ENCODE results near the gene CLCNKA. TPM values are rescaled to one million over a fixed set of nuclear protein-coding genes. Genes with fewer than 3 reads are reported as not detected.

Gene CLCNKA
- total RNA-seq, 1 donor from 2014 or later = 2.2 TPM

- peaks cover 27% of the 10 kb centered on the region for H3K27me3 Mint-ChIP-seq
- DNase-seq (ENCODE audit: low spot score, unreplicated experiment) = no peak
- H3K4me3 Mint-ChIP-seq (ENCODE audit: low read depth) = no peak overlapping the region
- peak overlapping the region; percentile 68 for H3K27ac Mint-ChIP-seq
- H3K9me3 Mint-ChIP-seq (ENCODE audit: low read depth) = no peaks in the 10 kb centered on the region
- TF ChIP-seq CTCF (IDR thresholded peaks at IDR 0.05; ENCODE audit: unreplicated experiment) = no peak
- H3K4me1 Mint-ChIP-seq (ENCODE audit: low read depth) = peaks cover 28% of the 10 kb centered on the region
- H3K36me3 Mint-ChIP-seq (ENCODE audit: insufficient read depth) = no peaks in the 10 kb centered on the region
Observed at GRCh38 chr1:16065269-16065576, 43.4 kb downstream of the CLCNKA start.

- TF ChIP-seq CTCF (IDR thresholded peaks at IDR 0.05; ENCODE audit: unreplicated experiment) = no peak
- DNase-seq (ENCODE audit: low spot score, unreplicated experiment) = no peak
- Mint-ChIP-seq H3K4me3 (ENCODE audit: low read depth) (no peak overlapping the region), H3K4me1 (ENCODE audit: low read depth) (peaks cover 25% of the 10 kb centered on the region), H3K27ac (no peak overlapping the region), H3K9me3 (ENCODE audit: low read depth) (no peaks in the 10 kb centered on the region), H3K27me3 (peaks cover 24% of the 10 kb centered on the region), H3K36me3 (ENCODE audit: insufficient read depth) (no peaks in the 10 kb centered on the region)
Observed at GRCh38 chr1:16066245-16066644, 44.4 kb downstream of the CLCNKA start.

- peak overlapping the region; percentile 91 for H3K27ac Mint-ChIP-seq
- DNase-seq (ENCODE audit: low spot score, unreplicated experiment) = peak; percentile 50
Observed at GRCh38 chr1:16067127-16067768, 45.4 kb downstream of the CLCNKA start.

GRCh38 chr1:16067933-16068332 is 46.1 kb downstream of the CLCNKA start:
- Mint-ChIP-seq H3K9me3 (ENCODE audit: low read depth) (no peaks in the 10 kb centered on the region), H3K27ac (peak overlapping the region; percentile 91), H3K36me3 (ENCODE audit: insufficient read depth) (no peaks in the 10 kb centered on the region), H3K4me1 (ENCODE audit: low read depth) (peaks cover 25% of the 10 kb centered on the region), H3K27me3 (peaks cover 28% of the 10 kb centered on the region), H3K4me3 (ENCODE audit: low read depth) (no peak overlapping the region)
- no peak for DNase-seq (ENCODE audit: low spot score, unreplicated experiment)
- no peak for TF ChIP-seq CTCF (IDR thresholded peaks at IDR 0.05; ENCODE audit: unreplicated experiment)

More at GRCh38 chr1:16067127-16067768, 45.4 kb downstream of the CLCNKA start:
- Mint-ChIP-seq H3K27me3 (peaks cover 28% of the 10 kb centered on the region), H3K9me3 (ENCODE audit: low read depth) (no peaks in the 10 kb centered on the region), H3K36me3 (ENCODE audit: insufficient read depth) (no peaks in the 10 kb centered on the region), H3K4me3 (ENCODE audit: low read depth) (no peak overlapping the region), H3K4me1 (ENCODE audit: low read depth) (peaks cover 25% of the 10 kb centered on the region)
- no peak for TF ChIP-seq CTCF (IDR thresholded peaks at IDR 0.05; ENCODE audit: unreplicated experiment)

GRCh38 chr1:16068356-16069270 is 46.8 kb downstream of the CLCNKA start:
- TF ChIP-seq CTCF (IDR thresholded peaks at IDR 0.05; ENCODE audit: unreplicated experiment) = no peak
- peaks cover 25% of the 10 kb centered on the region for H3K4me1 Mint-ChIP-seq (ENCODE audit: low read depth)
- no peak for DNase-seq (ENCODE audit: low spot score, unreplicated experiment)
- no peaks in the 10 kb centered on the region for H3K9me3 Mint-ChIP-seq (ENCODE audit: low read depth)
- no peak overlapping the region for H3K4me3 Mint-ChIP-seq (ENCODE audit: low read depth)
- no peaks in the 10 kb centered on the region for H3K36me3 Mint-ChIP-seq (ENCODE audit: insufficient read depth)
- no peak overlapping the region for H3K27ac Mint-ChIP-seq
- H3K27me3 Mint-ChIP-seq = peaks cover 24% of the 10 kb centered on the region

Measured in progenitor cell of endocrine pancreas (in vitro differentiated cells).